Activated CD4-positive, alpha-beta memory T cell treated with anti-CD3 and anti-CD28 coated beads for 36 hours (primary cell): ENCODE measurements around the gene EFS. TPM values are rescaled to one million over a fixed set of nuclear protein-coding genes. Genes with fewer than 3 reads are reported as not detected.

ENCODE experiments used
- CTCF ChIA-PET: fragments of 350-600 bp; sonication (Branson Sonifier 250); formaldehyde crosslinking; loops from one replicate; lab custom pipeline; 2021; ENCODE audit warnings: antibody characterized with exemption, inconsistent platforms; lab: Charles Lee
- POLR2A ChIA-PET: fragments of 350-600 bp; sonication (Branson Sonifier 250); formaldehyde crosslinking; loops from one replicate; lab custom pipeline; 2021; ENCODE audit warnings: antibody characterized with exemption; lab: Charles Lee
- DNase-seq: peaks from one replicate; pipeline ENCODE4 v3.0.0-alpha.2; 2020
- H3K27ac Mint-ChIP-seq: one replicate; pipeline ENCODE4 v1.8.0; 2021; ENCODE audit warnings: mixed read lengths
- H3K27me3 Mint-ChIP-seq: one replicate; pipeline ENCODE4 v1.8.0; 2021; ENCODE audit warnings: mixed read lengths
- H3K36me3 Mint-ChIP-seq: one replicate; pipeline ENCODE4 v1.8.0; 2021; ENCODE audit warnings: mixed read lengths
- H3K4me1 Mint-ChIP-seq: one replicate; pipeline ENCODE4 v1.8.0; 2021; ENCODE audit warnings: low read depth, mixed read lengths
- H3K4me3 Mint-ChIP-seq: one replicate; pipeline ENCODE4 v1.8.0; 2021; ENCODE audit warnings: mild to moderate bottlenecking, mixed read lengths
- H3K9me3 Mint-ChIP-seq: one replicate; pipeline ENCODE4 v1.8.0; 2021; ENCODE audit warnings: mixed read lengths
- intact Hi-C: fragments of 100-400 bp; cut with micrococcal nuclease; formaldehyde crosslinking; loops from one replicate; pipeline ENCODE4 v1.15.1; 2023
- total RNA-seq, 2 experiments: library from RNA; stranded (reverse); gene quantifications; one replicate each; pipeline ENCODE4 v1.2.3, GENCODE V29; 2021

EFS gene
- total RNA-seq, result not detected

DNA sequence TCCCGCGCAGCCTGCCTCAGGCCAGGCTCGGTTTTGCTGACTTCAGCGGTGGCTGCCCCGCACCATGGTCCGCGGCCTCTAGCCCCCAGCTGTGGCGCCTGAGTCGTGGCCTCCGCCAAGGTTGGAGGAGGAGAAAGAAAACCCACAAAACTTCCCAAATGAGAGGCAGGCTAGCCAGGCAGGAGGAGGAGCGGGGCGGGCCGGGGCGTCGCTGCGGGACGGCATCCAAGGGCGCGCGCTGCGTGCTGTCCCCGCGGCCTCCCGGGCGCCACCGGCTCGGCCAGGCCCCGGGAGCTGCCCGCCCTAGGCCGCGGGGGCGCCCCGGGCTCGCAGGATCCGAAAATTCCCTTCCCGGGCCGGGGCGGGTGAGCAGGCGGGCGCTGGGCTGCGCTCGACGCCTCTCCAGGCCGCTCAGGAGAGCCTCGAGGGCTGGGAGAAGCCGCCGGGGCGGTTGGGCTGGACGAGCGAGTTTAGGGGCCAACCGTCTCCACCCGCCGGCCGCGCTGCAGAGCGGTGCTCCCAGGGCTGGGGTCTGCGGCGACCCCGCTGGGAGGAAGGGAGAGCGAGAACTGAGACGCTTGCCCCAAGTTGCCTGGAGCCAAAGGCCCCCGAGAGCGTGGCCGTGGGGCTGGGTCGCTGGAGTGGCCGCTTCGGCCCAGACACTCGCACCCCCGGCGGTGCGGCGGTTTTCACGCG lies at the start of gene EFS:
TSS of gene EFS (minus strand) at position 137 of the 696 bp plus-strand sequence. CDS start 147 bp downstream, outside the sequence.
- no peak within 1 kb of the TSS for H3K4me3 Mint-ChIP-seq

DNA sequence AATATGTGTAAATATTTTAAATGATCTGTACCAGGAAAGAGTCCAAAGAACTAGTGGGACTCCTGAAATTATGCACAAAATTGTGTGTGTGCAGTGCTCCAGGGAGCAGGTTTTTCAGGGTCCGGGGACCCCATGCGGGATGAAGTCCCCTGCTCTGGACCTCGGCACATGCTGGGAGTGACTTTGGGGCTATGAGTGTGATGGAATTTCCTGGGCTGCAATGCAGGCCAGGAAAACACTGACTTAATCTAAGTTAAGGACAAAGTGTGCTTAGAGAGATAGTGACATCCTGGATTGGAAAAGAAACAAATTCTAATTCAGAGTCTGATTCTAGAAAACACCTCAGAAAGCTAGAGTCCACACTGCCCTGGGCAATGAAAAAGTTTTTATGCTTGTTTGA lies 49.3 kb upstream of the EFS start:
- CTCF ChIA-PET, result interaction anchor here (0.9 to 2.5 kb wide), 2 partner anchors 10 to 34 kb away, joined by 3 to 9 read pairs; no protein-coding TSS in a partner anchor
- Mint-ChIP-seq H3K27me3 (peaks cover 3% of the 10 kb centered on the region), H3K4me1 (no peaks in the 10 kb centered on the region), H3K27ac (no peak overlapping the region), H3K4me3 (no peak overlapping the region), H3K36me3 (no peaks in the 10 kb centered on the region), H3K9me3 (no peaks in the 10 kb centered on the region)
- POLR2A ChIA-PET, result no interaction called here
- intact Hi-C loops, result no loop called here
- no peak for DNase-seq

More for the DNA sequence above, at the start of gene EFS:
- DNase-seq, result no peak
- H3K27ac Mint-ChIP-seq, result no peak within 1 kb of the TSS
- H3K36me3 Mint-ChIP-seq, result no peaks in the 10 kb centered on the region
- ChIA-PET POLR2A (no interaction called here), CTCF (interaction anchor here (3.7 kb wide), 1 partner anchor 15 kb away, joined by 14 read pairs; no protein-coding TSS in a partner anchor)
- intact Hi-C loops, result no loop called here
- peaks cover 29% of the 10 kb centered on the region for H3K27me3 Mint-ChIP-seq
- peaks cover 6% of the 10 kb centered on the region for H3K4me1 Mint-ChIP-seq
- no peaks in the 10 kb centered on the region for H3K9me3 Mint-ChIP-seq

- Mint-ChIP-seq H3K27ac (no peak overlapping the region), H3K9me3 (no peaks in the 10 kb centered on the region), H3K36me3 (no peaks in the 10 kb centered on the region), H3K27me3 (peaks cover 3% of the 10 kb centered on the region), H3K4me1 (no peaks in the 10 kb centered on the region), H3K4me3 (no peak overlapping the region)
- ChIA-PET CTCF (interaction anchor here (2.5 kb wide), 1 partner anchor 34 kb away, joined by 9 read pairs; no protein-coding TSS in a partner anchor), POLR2A (no interaction called here)
- intact Hi-C loops, result no loop called here
- DNase-seq, result no peak
These were observed 48.7 kb upstream of the EFS start for GRCh38 chr14:23413681-23414080.

GRCh38 chr14:23411563-23412525 lies 46.9 kb upstream of the EFS start:
- Mint-ChIP-seq H3K27me3 (no peaks in the 10 kb centered on the region), H3K36me3 (no peaks in the 10 kb centered on the region), H3K9me3 (no peaks in the 10 kb centered on the region), H3K27ac (no peak overlapping the region), H3K4me1 (no peaks in the 10 kb centered on the region), H3K4me3 (no peak overlapping the region)
- ChIA-PET CTCF (no interaction called here), POLR2A (no interaction called here)
- DNase-seq, result no peak
- intact Hi-C loops, result no loop called here

DNA sequence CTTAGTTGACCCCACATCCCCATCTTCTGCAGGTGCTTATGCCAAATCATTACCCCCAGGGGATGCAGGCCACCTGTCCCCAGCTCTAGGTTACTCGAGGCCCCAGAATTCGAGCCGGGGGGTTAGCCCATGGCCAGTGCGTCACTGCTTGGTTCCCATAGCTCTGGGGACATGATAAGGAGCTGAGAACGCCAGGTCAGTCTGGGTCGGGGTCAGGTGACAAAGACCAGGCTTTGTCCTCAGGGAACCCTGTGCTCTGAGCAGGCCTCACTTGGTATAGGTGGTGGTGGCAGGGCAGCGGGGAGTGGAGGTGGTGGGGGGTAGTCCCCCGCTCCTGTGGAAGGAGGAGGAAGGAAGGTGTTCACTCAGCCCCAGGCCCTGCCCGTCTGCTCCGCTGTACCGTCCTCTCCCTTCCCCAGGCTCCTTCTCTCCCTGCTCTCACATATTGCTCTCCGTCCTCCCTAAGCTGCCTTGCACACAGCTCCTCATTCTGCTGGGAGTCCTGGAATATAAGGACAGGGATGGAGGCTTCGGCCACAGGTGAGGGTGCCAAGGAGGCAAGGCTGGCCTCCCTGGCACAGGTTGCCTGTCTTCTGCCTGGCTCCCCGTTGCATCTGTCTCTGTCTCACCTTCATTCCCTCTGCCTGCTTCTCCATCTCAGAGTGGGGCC lies 45.1 kb upstream of the EFS start:
- Mint-ChIP-seq H3K27me3 (no peaks in the 10 kb centered on the region), H3K27ac (no peak overlapping the region), H3K36me3 (no peaks in the 10 kb centered on the region), H3K9me3 (no peaks in the 10 kb centered on the region), H3K4me1 (no peaks in the 10 kb centered on the region), H3K4me3 (no peak overlapping the region)
- CTCF ChIA-PET, result interaction anchor here (0.6 kb wide), 1 partner anchor 77 kb away, joined by 3 read pairs; no protein-coding TSS in a partner anchor
- intact Hi-C loops, result no loop called here
- no peak for DNase-seq
- POLR2A ChIA-PET, result interaction anchor here (1.0 kb wide), 1 partner anchor 16 kb away, joined by 3 read pairs; no protein-coding TSS in a partner anchor

GRCh38 chr14:23409475-23409874 lies 44.5 kb upstream of the EFS start:
- no peak for DNase-seq
- Mint-ChIP-seq H3K4me1 (no peaks in the 10 kb centered on the region), H3K36me3 (no peaks in the 10 kb centered on the region), H3K4me3 (no peak overlapping the region), H3K27me3 (no peaks in the 10 kb centered on the region), H3K9me3 (no peaks in the 10 kb centered on the region), H3K27ac (no peak overlapping the region)
- CTCF ChIA-PET, result no interaction called here
- intact Hi-C loops, result no loop called here
- POLR2A ChIA-PET, result no interaction called here

- DNase-seq, result no peak
- Mint-ChIP-seq H3K4me1 (no peaks in the 10 kb centered on the region), H3K4me3 (no peak overlapping the region), H3K36me3 (no peaks in the 10 kb centered on the region), H3K9me3 (no peaks in the 10 kb centered on the region), H3K27ac (no peak overlapping the region), H3K27me3 (no peaks in the 10 kb centered on the region)
- intact Hi-C loops, result no loop called here
- POLR2A ChIA-PET, result no interaction called here
- CTCF ChIA-PET, result no interaction called here
These were observed 43.3 kb upstream of the EFS start for GRCh38 chr14:23408307-23408630.

- ChIA-PET POLR2A (no interaction called here), CTCF (no interaction called here)
- intact Hi-C loops, result no loop called here
- Mint-ChIP-seq H3K4me1 (no peaks in the 10 kb centered on the region), H3K4me3 (no peak within 1 kb of the TSS), H3K9me3 (no peaks in the 10 kb centered on the region), H3K27ac (no peak within 1 kb of the TSS), H3K36me3 (no peaks in the 10 kb centered on the region), H3K27me3 (no peaks in the 10 kb centered on the region)
- no peak for DNase-seq
These were observed 42.7 kb upstream of the EFS start, which contains the start of gene MYH6 for GRCh38 chr14:23407516-23408306. Gene MYH6 (minus strand): TSS chr14:23408273. CDS start chr14:23407223, 1,050 bp downstream.

- H3K27me3 Mint-ChIP-seq, result no peaks in the 10 kb centered on the region
- CTCF ChIA-PET, result no interaction called here
- H3K4me1 Mint-ChIP-seq, result no peaks in the 10 kb centered on the region
- H3K27ac Mint-ChIP-seq, result no peak overlapping the region
- H3K36me3 Mint-ChIP-seq, result no peaks in the 10 kb centered on the region
- H3K9me3 Mint-ChIP-seq, result no peaks in the 10 kb centered on the region
- POLR2A ChIA-PET, result no interaction called here
- intact Hi-C loops, result no loop called here
- no peak for DNase-seq
- no peak overlapping the region for H3K4me3 Mint-ChIP-seq
These were observed 41.9 kb upstream of the EFS start for GRCh38 chr14:23406725-23407355.

DNA sequence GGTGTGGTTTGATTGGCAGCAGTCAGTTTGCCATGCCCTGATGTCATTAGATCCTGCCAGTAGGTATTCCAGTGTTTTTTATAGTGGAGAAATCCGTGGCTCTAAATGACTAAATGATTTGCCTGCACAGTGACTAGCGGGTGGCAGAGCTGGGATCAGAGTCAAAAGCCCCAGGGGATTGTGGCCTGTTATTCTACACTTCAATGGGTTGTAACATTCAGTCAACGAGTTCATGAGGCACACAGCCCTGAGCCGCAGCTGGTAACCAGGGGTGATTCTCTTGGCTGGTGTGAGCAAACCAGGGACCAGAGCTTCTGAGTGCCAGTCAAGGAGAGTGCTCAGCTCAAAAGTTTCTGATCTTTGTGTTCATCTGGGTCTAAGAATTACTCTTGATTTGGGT lies 41.3 kb upstream of the EFS start:
- CTCF ChIA-PET, result no interaction called here
- Mint-ChIP-seq H3K4me3 (no peak overlapping the region), H3K36me3 (no peaks in the 10 kb centered on the region), H3K9me3 (no peaks in the 10 kb centered on the region), H3K27ac (no peak overlapping the region), H3K27me3 (no peaks in the 10 kb centered on the region), H3K4me1 (no peaks in the 10 kb centered on the region)
- intact Hi-C loops, result no loop called here
- POLR2A ChIA-PET, result no interaction called here
- no peak for DNase-seq

DNA sequence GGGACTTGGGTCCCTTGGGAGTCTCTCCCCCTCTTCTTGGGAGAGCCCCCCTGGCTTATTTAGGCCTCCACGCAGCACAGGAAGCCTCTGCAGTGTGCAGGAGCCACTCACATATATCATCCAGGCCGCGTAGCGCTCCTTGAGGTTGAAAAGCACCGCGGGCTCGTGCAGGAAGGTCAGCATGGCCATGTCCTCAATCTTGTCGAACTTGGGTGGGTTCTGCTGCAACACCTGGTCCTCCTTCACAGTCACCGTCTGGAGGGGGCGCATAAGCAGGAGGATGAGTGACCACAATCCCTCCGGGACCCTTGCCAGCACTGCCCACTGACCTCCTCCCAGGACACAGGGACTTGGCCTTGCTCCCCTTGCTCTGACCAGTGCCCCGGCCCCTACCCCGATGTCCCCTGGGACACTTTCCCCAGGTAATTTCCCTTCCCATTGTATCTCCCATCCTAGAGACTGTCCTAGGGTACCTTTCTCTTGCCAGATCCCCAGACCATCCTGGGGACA lies 40.6 kb upstream of the EFS start:
- H3K4me3 Mint-ChIP-seq, result no peak overlapping the region
- no peaks in the 10 kb centered on the region for H3K9me3 Mint-ChIP-seq
- CTCF ChIA-PET, result no interaction called here
- no peaks in the 10 kb centered on the region for H3K4me1 Mint-ChIP-seq
- H3K27ac Mint-ChIP-seq, result no peak overlapping the region
- DNase-seq, result no peak
- no peaks in the 10 kb centered on the region for H3K36me3 Mint-ChIP-seq
- H3K27me3 Mint-ChIP-seq, result no peaks in the 10 kb centered on the region
- POLR2A ChIA-PET, result no interaction called here
- intact Hi-C loops, result no loop called here
